ACC112 (cell line): Measurements from ENCODE around the gene NAALADL2.
"Not testable (repeated sequence)": the region's sequence is repeated elsewhere in the genome, so short reads cannot be mapped to it uniquely, and the experiment has no call there.

Experiments
- H2AFZ ChIP-seq: fragments of 200-600 bp; sonication (generic); one replicate; pipeline ENCODE4 v1.6.0; 2017; ENCODE audit warnings: antibody characterized with exemption, low read length; ENCODE audit not compliant: unreplicated experiment
- H3K27ac ChIP-seq: fragments of 200-600 bp; sonication (generic); 2 replicates; pipeline ENCODE4 v1.5.1; 2014; ENCODE audit warnings: low read depth, mild to moderate bottlenecking, antibody characterized with exemption, low read length, moderate library complexity
- H3K27me3 ChIP-seq: fragments of 200-600 bp; sonication (generic); 2 replicates; pipeline ENCODE4 v1.6.1; 2014; ENCODE audit warnings: mild to moderate bottlenecking, antibody characterized with exemption, low read length, moderate library complexity, mixed read lengths; ENCODE audit not compliant: insufficient read depth
- H3K36me3 ChIP-seq: fragments of 200-600 bp; sonication (generic); 2 replicates; pipeline ENCODE4 v1.6.1; 2016; ENCODE audit warnings: mild to moderate bottlenecking, antibody characterized with exemption, low read length, moderate library complexity, mixed read lengths; ENCODE audit not compliant: insufficient read depth
- H3K4me1 ChIP-seq: fragments of 200-600 bp; sonication (generic); one replicate; pipeline ENCODE4 v1.6.1; 2016; ENCODE audit warnings: low read length, mixed read lengths; ENCODE audit not compliant: insufficient read depth, unreplicated experiment, control insufficient read depth
- H3K4me3 ChIP-seq: fragments of 200-600 bp; sonication (generic); 2 replicates; pipeline ENCODE4 v1.5.1; 2014; ENCODE audit warnings: mild to moderate bottlenecking, low read depth, low read length
- H3K79me2 ChIP-seq: fragments of 200-600 bp; sonication (generic); one replicate; pipeline ENCODE4 v1.6.0; 2016; ENCODE audit warnings: low read length; ENCODE audit not compliant: control insufficient read depth, unreplicated experiment, insufficient read depth

The NAALADL2 gene

GRCh38 chr3:175129126-175129525 lies 270.0 kb downstream of the NAALADL2 start:
- H3K27ac ChIP-seq = no peak overlapping the region
- H3K4me3 ChIP-seq = no peak overlapping the region
- H3K27me3 ChIP-seq = no peaks in the 10 kb centered on the region
- no peaks in the 10 kb centered on the region for H3K36me3 ChIP-seq
- H3K4me1 ChIP-seq = no peaks in the 10 kb centered on the region
- H3K79me2 ChIP-seq = no peaks in the 10 kb centered on the region
- no peak overlapping the region for H2AFZ ChIP-seq

- H2AFZ ChIP-seq = no peak overlapping the region
- H3K27me3 ChIP-seq = no peaks in the 10 kb centered on the region
- no peak overlapping the region for H3K4me3 ChIP-seq
- no peaks in the 10 kb centered on the region for H3K36me3 ChIP-seq
- H3K79me2 ChIP-seq = no peaks in the 10 kb centered on the region
- no peak overlapping the region for H3K27ac ChIP-seq
- H3K4me1 ChIP-seq = no peaks in the 10 kb centered on the region
These were observed 270.4 kb downstream of the NAALADL2 start for GRCh38 chr3:175129571-175129970.

- H3K79me2 ChIP-seq, H3K4me1 ChIP-seq, H2AFZ ChIP-seq, H3K27ac ChIP-seq, H3K36me3 ChIP-seq, H3K4me3 ChIP-seq, H3K27me3 ChIP-seq: not testable (repeated sequence)
These were observed 272.7 kb downstream of the NAALADL2 start for GRCh38 chr3:175131866-175132265.

GRCh38 chr3:175132706-175133105 lies 273.6 kb downstream of the NAALADL2 start:
- not testable (repeated sequence) for H3K4me1 ChIP-seq, H2AFZ ChIP-seq, H3K27me3 ChIP-seq, H3K79me2 ChIP-seq, H3K27ac ChIP-seq, H3K36me3 ChIP-seq, H3K4me3 ChIP-seq

DNA sequence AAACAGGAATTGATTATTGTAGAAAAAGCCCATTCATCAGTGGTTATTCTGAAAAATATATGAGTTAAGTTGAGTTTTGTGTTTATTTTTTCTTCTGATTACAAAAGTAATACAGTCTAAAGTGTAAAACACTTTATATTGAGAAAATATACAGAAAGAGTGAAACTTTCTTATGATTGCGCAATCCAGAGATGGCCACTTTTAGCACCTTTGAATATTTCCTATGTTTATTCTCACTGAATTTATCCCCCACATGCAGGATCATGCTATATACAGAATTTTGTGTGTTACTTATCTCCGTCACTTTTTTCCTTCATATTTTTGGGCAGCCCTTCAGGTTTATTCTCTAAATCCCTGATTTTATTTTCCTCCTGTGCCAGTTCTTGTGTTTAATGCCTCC lies 285.2 kb downstream of the NAALADL2 start:
- H2AFZ ChIP-seq = no peak overlapping the region
- no peaks in the 10 kb centered on the region for H3K79me2 ChIP-seq
- H3K27ac ChIP-seq = no peak overlapping the region
- no peaks in the 10 kb centered on the region for H3K36me3 ChIP-seq
- H3K4me1 ChIP-seq = no peaks in the 10 kb centered on the region
- no peak overlapping the region for H3K4me3 ChIP-seq
- H3K27me3 ChIP-seq = no peaks in the 10 kb centered on the region

DNA sequence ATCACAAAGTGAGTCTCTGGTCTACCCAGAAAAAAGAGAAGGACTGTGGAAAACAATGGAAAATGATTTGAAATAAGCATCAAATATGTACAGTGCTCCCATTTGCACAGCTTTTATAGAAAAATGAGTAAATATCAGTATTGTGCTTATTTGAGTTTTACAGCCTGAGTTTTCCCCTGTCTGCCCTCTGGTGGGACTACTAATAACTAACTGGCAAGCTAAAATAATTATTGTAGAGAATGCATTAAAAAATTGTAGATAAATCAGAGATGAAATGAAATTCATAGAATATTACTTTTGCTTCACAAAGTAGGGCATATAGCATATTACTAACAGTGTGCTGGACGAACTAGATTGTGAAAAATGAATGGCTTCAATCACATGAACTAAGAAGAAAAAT lies 287.1 kb downstream of the NAALADL2 start:
- Histone ChIP-seq H3K79me2 (no peaks in the 10 kb centered on the region), H3K36me3 (no peaks in the 10 kb centered on the region), H3K4me3 (no peak overlapping the region), H2AFZ (no peak overlapping the region), H3K4me1 (no peaks in the 10 kb centered on the region), H3K27ac (no peak overlapping the region), H3K27me3 (no peaks in the 10 kb centered on the region)

GRCh38 chr3:175149675-175150074 lies 290.5 kb downstream of the NAALADL2 start:
- Histone ChIP-seq H3K4me1 (no peaks in the 10 kb centered on the region), H3K27me3 (no peaks in the 10 kb centered on the region), H3K27ac (no peak overlapping the region), H3K79me2 (no peaks in the 10 kb centered on the region), H2AFZ (no peak overlapping the region), H3K4me3 (no peak overlapping the region), H3K36me3 (no peaks in the 10 kb centered on the region)

GRCh38 chr3:175150812-175151401 lies 291.8 kb downstream of the NAALADL2 start:
- H3K27ac ChIP-seq = no peak overlapping the region
- no peaks in the 10 kb centered on the region for H3K79me2 ChIP-seq
- H3K4me1 ChIP-seq = no peaks in the 10 kb centered on the region
- H3K27me3 ChIP-seq = no peaks in the 10 kb centered on the region
- H2AFZ ChIP-seq = no peak overlapping the region
- no peaks in the 10 kb centered on the region for H3K36me3 ChIP-seq
- H3K4me3 ChIP-seq = no peak overlapping the region

GRCh38 chr3:175153595-175153994 lies 294.5 kb downstream of the NAALADL2 start:
- H3K36me3 ChIP-seq = no peaks in the 10 kb centered on the region
- H3K79me2 ChIP-seq = no peaks in the 10 kb centered on the region
- H2AFZ ChIP-seq = no peak overlapping the region
- H3K27ac ChIP-seq = no peak overlapping the region
- H3K4me1 ChIP-seq = no peaks in the 10 kb centered on the region
- H3K4me3 ChIP-seq = no peak overlapping the region
- no peaks in the 10 kb centered on the region for H3K27me3 ChIP-seq

DNA sequence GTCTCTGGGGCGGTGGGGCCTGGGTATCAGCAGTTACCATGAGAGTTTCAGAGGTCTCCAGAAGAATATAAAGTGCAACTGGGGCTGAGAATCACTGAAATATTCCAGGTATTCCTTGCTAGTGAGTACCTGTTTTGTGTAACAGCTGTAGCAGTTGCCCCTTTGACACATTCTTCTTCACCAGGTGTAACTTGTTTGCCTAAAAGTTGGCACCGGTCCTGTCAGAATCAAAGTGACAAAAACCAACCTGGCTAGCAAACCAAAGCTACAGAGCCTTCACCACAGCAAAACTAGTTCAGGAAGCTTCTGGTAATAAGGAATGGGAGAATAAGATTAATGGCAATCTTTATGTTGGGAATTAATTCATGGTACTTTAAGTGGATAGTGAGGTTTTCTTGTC lies 296.0 kb downstream of the NAALADL2 start:
- Histone ChIP-seq H3K27ac (no peak overlapping the region), H3K27me3 (no peaks in the 10 kb centered on the region), H3K4me3 (no peak overlapping the region), H3K36me3 (no peaks in the 10 kb centered on the region), H3K4me1 (no peaks in the 10 kb centered on the region), H2AFZ (no peak overlapping the region), H3K79me2 (no peaks in the 10 kb centered on the region)

- H3K79me2 ChIP-seq = no peaks in the 10 kb centered on the region
- no peaks in the 10 kb centered on the region for H3K4me1 ChIP-seq
- H3K4me3 ChIP-seq = no peak overlapping the region
- H3K36me3 ChIP-seq = no peaks in the 10 kb centered on the region
- H3K27ac ChIP-seq = no peak overlapping the region
- H2AFZ ChIP-seq = peak overlapping the region; percentile 9
- no peaks in the 10 kb centered on the region for H3K27me3 ChIP-seq
These were observed 300.1 kb downstream of the NAALADL2 start for GRCh38 chr3:175159202-175159601.
